H9 (cell line): ENCODE measurements around the gene NFU1. TPM values are rescaled to one million over a fixed set of nuclear protein-coding genes. Genes with fewer than 3 reads are reported as not detected.

ENCODE experiments used
- DNase-seq: peaks from one replicate; pipeline ENCODE4 v3.0.0-alpha.2; 2017
- H2AFZ ChIP-seq: one replicate; pipeline ENCODE4 v1.6.1; 2013; ENCODE audit warnings: mild to moderate bottlenecking, low read length, control low read depth, moderate library complexity
- H2AK5ac ChIP-seq: 2 replicates; pipeline ENCODE4 v1.6.1; 2013; ENCODE audit warnings: low read length, control low read depth, mixed read lengths; ENCODE audit not compliant: insufficient read length
- H2BK120ac ChIP-seq: one replicate; pipeline ENCODE4 v1.6.1; 2013; ENCODE audit warnings: low read depth, mild to moderate bottlenecking, low read length, control low read depth, inconsistent platforms; ENCODE audit not compliant: poor library complexity, severe bottlenecking
- H2BK12ac ChIP-seq: 2 replicates; pipeline ENCODE4 v1.6.1; 2013; ENCODE audit warnings: low read length, control low read depth, mixed read lengths, low read depth; ENCODE audit not compliant: insufficient read length
- H2BK15ac ChIP-seq: 2 replicates; pipeline ENCODE4 v1.6.1; 2013; ENCODE audit warnings: low read depth, low read length, control low read depth
- H2BK20ac ChIP-seq: one replicate; pipeline ENCODE4 v1.6.1; 2013; ENCODE audit warnings: low read depth, mild to moderate bottlenecking, low read length, control low read depth, inconsistent platforms; ENCODE audit not compliant: poor library complexity, severe bottlenecking
- H2BK5ac ChIP-seq: 2 replicates; pipeline ENCODE4 v1.6.1; 2013; ENCODE audit warnings: low read length, control low read depth, mixed read lengths; ENCODE audit not compliant: insufficient read length
- H3K14ac ChIP-seq: 2 replicates; pipeline ENCODE4 v1.6.1; 2013; ENCODE audit warnings: low read length, control low read depth; ENCODE audit not compliant: insufficient read depth
- H3K18ac ChIP-seq: 2 replicates; pipeline ENCODE4 v1.6.1; 2013; ENCODE audit warnings: low read depth, mild to moderate bottlenecking, mixed read lengths, low read length, control low read depth; ENCODE audit not compliant: insufficient read length
- H3K23ac ChIP-seq: 2 replicates; pipeline ENCODE4 v1.6.1; 2013; ENCODE audit warnings: low read length, control low read depth, mixed read lengths, low read depth; ENCODE audit not compliant: insufficient read length
- H3K23me2 ChIP-seq: 2 replicates; pipeline ENCODE4 v1.6.1; 2013; ENCODE audit warnings: low read depth, mild to moderate bottlenecking, mixed read lengths, low read length, control low read depth; ENCODE audit not compliant: insufficient read length, poor library complexity, severe bottlenecking
- H3K27ac ChIP-seq: 2 replicates; pipeline ENCODE4 v1.5.1; 2013; ENCODE audit warnings: low read length, control low read depth, mixed read lengths, low read depth; ENCODE audit not compliant: insufficient read length
- H3K27me3 ChIP-seq: 2 replicates; pipeline ENCODE4 v1.6.1; 2013; ENCODE audit warnings: low read length, control low read depth, inconsistent platforms; ENCODE audit not compliant: insufficient read depth
- H3K4ac ChIP-seq: 2 replicates; pipeline ENCODE4 v1.6.1; 2013; ENCODE audit warnings: low read depth, mild to moderate bottlenecking, control low read depth, inconsistent platforms, low read length, moderate library complexity
- H3K4me1 ChIP-seq: 2 replicates; pipeline ENCODE4 v1.6.1; 2013; ENCODE audit warnings: low read length, control low read depth, inconsistent platforms; ENCODE audit not compliant: insufficient read depth
- H3K4me2 ChIP-seq: 2 replicates; pipeline ENCODE4 v1.6.1; 2013; ENCODE audit warnings: low read length, control low read depth, mixed read lengths; ENCODE audit not compliant: insufficient read length, insufficient read depth
- H3K56ac ChIP-seq: 2 replicates; pipeline ENCODE4 v1.6.1; 2013; ENCODE audit warnings: low read depth, mild to moderate bottlenecking, mixed read lengths, low read length, control low read depth; ENCODE audit not compliant: insufficient read length
- H3K79me1 ChIP-seq: 2 replicates; pipeline ENCODE4 v1.6.1; 2013; ENCODE audit warnings: low read depth, mild to moderate bottlenecking, moderate library complexity, low read length, control low read depth, inconsistent platforms; ENCODE audit not compliant: insufficient read depth, poor library complexity, severe bottlenecking
- H3K79me2 ChIP-seq: 2 replicates; pipeline ENCODE4 v1.6.1; 2013; ENCODE audit warnings: low read length, control low read depth, inconsistent platforms; ENCODE audit not compliant: insufficient read depth
- H3K9ac ChIP-seq: 2 replicates; pipeline ENCODE4 v1.6.1; 2013; ENCODE audit warnings: low read length, control low read depth, mixed read lengths; ENCODE audit not compliant: insufficient read length; ENCODE audit errors: extremely low read depth
- H3K9me3 ChIP-seq: one replicate; pipeline ENCODE4 v1.6.1; 2013; ENCODE audit warnings: low read depth, low read length, inconsistent platforms; ENCODE audit not compliant: control insufficient read depth
- H3T11ph ChIP-seq: one replicate; pipeline ENCODE4 v1.6.1; 2013; ENCODE audit warnings: mild to moderate bottlenecking, low read length, control low read depth, inconsistent platforms
- H4K20me1 ChIP-seq: one replicate; pipeline ENCODE4 v1.6.1; 2013; ENCODE audit not compliant: control insufficient read depth, insufficient read length, insufficient read depth
- H4K5ac ChIP-seq: 2 replicates; pipeline ENCODE4 v1.6.1; 2013; ENCODE audit warnings: low read depth, mild to moderate bottlenecking, mixed read lengths, low read length, control low read depth; ENCODE audit not compliant: insufficient read length
- H4K8ac ChIP-seq: replicated peaks from 2 replicates; pipeline ENCODE4 v1.6.1; 2013; ENCODE audit warnings: low read length, control low read depth, mixed read lengths, low read depth; ENCODE audit not compliant: insufficient read length
- H4K91ac ChIP-seq: 2 replicates; pipeline ENCODE4 v1.6.1; 2013; ENCODE audit warnings: low read depth, mild to moderate bottlenecking, moderate library complexity, mixed read lengths, low read length, control low read depth; ENCODE audit not compliant: insufficient read length
- H3K27ac Mint-ChIP-seq, 3 experiments: 2 replicates in 2 of 3; 3 replicates in 1 of 3; pipeline ENCODE4 v1.8.0; 2020 to 2021; ENCODE audit warnings: mixed read lengths in 3 of 3, mild to moderate bottlenecking in 1 of 3, moderate library complexity in 1 of 3
- H3K27me3 Mint-ChIP-seq: 2 replicates; pipeline ENCODE4 v1.8.0; 2021; ENCODE audit warnings: low read depth, mild to moderate bottlenecking, moderate library complexity, mixed read lengths
- H3K36me3 Mint-ChIP-seq, 3 experiments: 2 replicates in 2 of 3; 3 replicates in 1 of 3; pipeline ENCODE4 v1.8.0; 2020 to 2021; ENCODE audit warnings: low read depth in 3 of 3, mixed read lengths in 3 of 3; ENCODE audit not compliant: insufficient read depth in 1 of 3
- H3K4me1 Mint-ChIP-seq, 2 experiments: 2 replicates each; pipeline ENCODE4 v1.8.0; 2020; ENCODE audit warnings: mixed read lengths in 2 of 2
- H3K4me3 Mint-ChIP-seq, 2 experiments: 2 replicates in 1 of 2; 3 replicates in 1 of 2; pipeline ENCODE4 v1.8.0; 2020 to 2021; ENCODE audit warnings: mild to moderate bottlenecking in 2 of 2, mixed read lengths in 2 of 2, moderate library complexity in 1 of 2
- H3K9me3 Mint-ChIP-seq, 2 experiments: 2 replicates in 1 of 2; 3 replicates in 1 of 2; pipeline ENCODE4 v1.8.0; 2020; ENCODE audit warnings: mild to moderate bottlenecking in 2 of 2, mixed read lengths in 2 of 2, moderate library complexity in 1 of 2
- CTCF ChIP-seq: fragments of 200-600 bp; sonication (generic); conservative IDR thresholded peaks from 3 replicates; pipeline ENCODE4 v1.8.0; 2021; ENCODE audit warnings: antibody characterized with exemption, mild to moderate bottlenecking
- WGBS: extraction: QIAGEN DNeasy Blood & Tissue Kit; methylation state at CpG from one replicate; pipeline ENCODE4 v1.1.7; 2013; ENCODE audit warnings: missing lambda C conversion rate, low lambda C conversion rate, mixed read lengths; ENCODE audit not compliant: insufficient read length; ENCODE audit errors: extremely low coverage; 5-methylcytosine and 5-hydroxymethylcytosine counted together
- total RNA-seq: library from RNA; stranded (reverse); gene quantifications from 2 replicates; pipeline ENCODE4 v1.2.1, GENCODE V29; 2021

NFU1 gene
- total RNA-seq, 1 experiment from 2014 or later = 61.4 TPM

- H3K23ac ChIP-seq = no peak overlapping the region
- H3K4me1 ChIP-seq = no peaks in the 10 kb centered on the region
- no peak overlapping the region for H3T11ph ChIP-seq
- H2AFZ ChIP-seq = no peak overlapping the region
- no peaks in the 10 kb centered on the region for H3K79me2 ChIP-seq
- Mint-ChIP-seq H3K27me3 (no peaks in the 10 kb centered on the region), H3K36me3 (peaks cover 0 to 17% (median 0%) of the 10 kb centered on the region in 3 experiments; a peak in 3 of 7 replicates), H3K9me3 (no peaks in the 10 kb centered on the region), H3K4me3 (no peak overlapping the region), H3K4me1 (peaks cover 15 to 18% of the 10 kb centered on the region in 2 experiments), H3K27ac (no peak overlapping the region)
- H4K8ac ChIP-seq = no peak overlapping the region
- no peak for TF ChIP-seq CTCF
- H3K9me3 ChIP-seq = no peaks in the 10 kb centered on the region
- no peaks in the 10 kb centered on the region for H3K79me1 ChIP-seq
- no peak overlapping the region for H3K18ac ChIP-seq
- no peak overlapping the region for H3K4ac ChIP-seq
- no peak overlapping the region for H2BK12ac ChIP-seq
- H3K14ac ChIP-seq = no peak overlapping the region
- whole genome bisulfite sequencing = no CpG with 5 or more reads among the region's 3 CpGs
- DNase-seq = no peak
- no peaks in the 10 kb centered on the region for H3K23me2 ChIP-seq
- H2BK5ac ChIP-seq = no peak overlapping the region
- H2BK20ac ChIP-seq = no peak overlapping the region
- no peak overlapping the region for H4K91ac ChIP-seq
- H4K20me1 ChIP-seq = no peaks in the 10 kb centered on the region
- no peak overlapping the region for H3K4me2 ChIP-seq
- no peak overlapping the region for H3K56ac ChIP-seq
- H3K27me3 ChIP-seq = no peaks in the 10 kb centered on the region
- H2BK15ac ChIP-seq = no peak overlapping the region
- no peak overlapping the region for H2AK5ac ChIP-seq
- no peak overlapping the region for H3K27ac ChIP-seq
- no peak overlapping the region for H3K9ac ChIP-seq
- H4K5ac ChIP-seq = no peak overlapping the region
- no peak overlapping the region for H2BK120ac ChIP-seq
Measured at GRCh38 chr2:69469375-69469774, 32.1 kb upstream of the NFU1 start.
